ENCODE data around the gene ODF2.

DNA sequence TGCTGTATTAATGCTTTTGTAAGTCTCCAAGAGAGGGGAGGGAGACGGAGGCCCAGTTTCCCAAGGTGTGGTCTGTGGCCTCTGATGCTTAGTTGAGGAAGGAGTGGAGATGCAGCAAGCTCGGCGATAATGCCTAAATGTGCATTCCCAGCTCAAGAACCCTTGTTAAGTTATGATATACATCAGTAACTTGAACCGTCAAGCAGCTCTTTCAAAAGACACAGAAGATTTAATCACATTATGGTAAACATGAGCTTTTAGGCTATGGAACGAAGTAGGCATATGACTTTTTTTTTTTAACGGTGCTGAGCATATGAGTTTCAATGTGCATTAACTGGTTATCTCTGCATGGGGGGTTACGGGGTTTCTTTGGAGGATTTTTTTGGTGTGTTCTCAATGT lies 26.4 kb downstream of the ODF2 start:
- TF ChIP-seq, protein P1, sequence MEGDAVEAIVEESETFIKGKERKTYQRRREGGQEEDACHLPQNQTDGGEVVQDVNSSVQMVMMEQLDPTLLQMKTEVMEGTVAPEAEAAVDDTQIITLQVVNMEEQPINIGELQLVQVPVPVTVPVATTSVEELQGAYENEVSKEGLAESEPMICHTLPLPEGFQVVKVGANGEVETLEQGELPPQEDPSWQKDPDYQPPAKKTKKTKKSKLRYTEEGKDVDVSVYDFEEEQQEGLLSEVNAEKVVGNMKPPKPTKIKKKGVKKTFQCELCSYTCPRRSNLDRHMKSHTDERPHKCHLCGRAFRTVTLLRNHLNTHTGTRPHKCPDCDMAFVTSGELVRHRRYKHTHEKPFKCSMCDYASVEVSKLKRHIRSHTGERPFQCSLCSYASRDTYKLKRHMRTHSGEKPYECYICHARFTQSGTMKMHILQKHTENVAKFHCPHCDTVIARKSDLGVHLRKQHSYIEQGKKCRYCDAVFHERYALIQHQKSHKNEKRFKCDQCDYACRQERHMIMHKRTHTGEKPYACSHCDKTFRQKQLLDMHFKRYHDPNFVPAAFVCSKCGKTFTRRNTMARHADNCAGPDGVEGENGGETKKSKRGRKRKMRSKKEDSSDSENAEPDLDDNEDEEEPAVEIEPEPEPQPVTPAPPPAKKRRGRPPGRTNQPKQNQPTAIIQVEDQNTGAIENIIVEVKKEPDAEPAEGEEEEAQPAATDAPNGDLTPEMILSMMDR (IDR thresholded peaks at IDR 0.05) = no peak
- no peak for TF ChIP-seq POLR2A (IDR thresholded peaks at IDR 0.05)
